ENCODE data around the gene TCF7L2.

The TCF7L2 gene

GRCh38 chr10:112963835-112964234 is 13.8 kb downstream of the TCF7L2 start:
- in situ Hi-C loops (cut with HindIII; ENCODE audit: low sequenced_read_pairs), result no loop called here

GRCh38 chr10:112964482-112964881 is 14.4 kb downstream of the TCF7L2 start:
- in situ Hi-C loops (cut with HindIII; ENCODE audit: low sequenced_read_pairs), result no loop called here

GRCh38 chr10:112966194-112966855 is 16.3 kb downstream of the TCF7L2 start:
- in situ Hi-C loops (cut with HindIII; ENCODE audit: low sequenced_read_pairs), result no loop called here

- in situ Hi-C loops (cut with HindIII; ENCODE audit: low sequenced_read_pairs), result no loop called here
Observed at GRCh38 chr10:112967200-112967599, 17.2 kb downstream of the TCF7L2 start.

DNA sequence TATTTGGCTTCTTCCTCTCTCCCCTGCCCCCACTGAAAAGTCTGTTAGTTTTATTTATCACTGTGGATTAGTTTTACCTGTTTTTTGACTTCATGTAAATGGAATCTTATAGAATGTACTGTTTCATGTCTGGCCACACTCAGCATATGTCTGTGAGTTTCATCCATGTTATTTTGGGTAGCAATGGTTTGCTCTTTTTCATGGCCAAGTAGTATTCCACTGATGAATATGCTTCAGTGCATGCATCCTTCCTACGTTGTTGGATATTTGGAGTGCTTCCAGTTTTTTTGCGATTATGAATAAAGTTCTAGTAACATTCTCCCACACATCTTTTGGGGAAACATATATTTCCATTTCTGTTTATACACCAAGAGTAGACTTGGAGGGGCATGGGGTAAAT is 19.1 kb downstream of the TCF7L2 start:
- in situ Hi-C loops (cut with HindIII; ENCODE audit: low sequenced_read_pairs), result no loop called here

GRCh38 chr10:112969542-112969941 is 19.5 kb downstream of the TCF7L2 start:
- in situ Hi-C loops (cut with HindIII; ENCODE audit: low sequenced_read_pairs), result no loop called here

- in situ Hi-C loops (cut with HindIII; ENCODE audit: low sequenced_read_pairs), result no loop called here
Observed at GRCh38 chr10:112970021-112970420, 20.0 kb downstream of the TCF7L2 start.

DNA sequence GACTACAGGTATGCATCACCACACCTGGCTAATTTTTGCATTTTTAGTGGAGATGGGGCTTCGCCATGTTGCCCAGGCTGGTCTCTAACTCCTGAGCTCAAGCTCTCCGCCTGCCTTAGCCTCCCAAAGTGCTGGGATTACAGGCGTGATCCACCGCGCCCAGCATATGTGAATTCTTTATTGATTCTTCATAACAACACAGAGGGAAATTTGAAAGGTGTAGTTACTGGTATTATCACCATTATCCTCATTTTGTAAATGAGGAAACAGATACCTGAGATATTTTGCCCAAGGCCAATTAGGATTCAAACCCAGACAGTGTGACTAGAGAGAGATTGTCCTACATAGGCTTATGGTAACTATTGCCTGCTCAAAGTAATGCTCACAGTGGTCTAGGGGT is 22.6 kb downstream of the TCF7L2 start:
- in situ Hi-C loops (cut with HindIII; ENCODE audit: low sequenced_read_pairs), result no loop called here

GRCh38 chr10:112973046-112973445 is 23.0 kb downstream of the TCF7L2 start:
- in situ Hi-C loops (cut with HindIII; ENCODE audit: low sequenced_read_pairs), result no loop called here

- in situ Hi-C loops (cut with HindIII; ENCODE audit: low sequenced_read_pairs), result no loop called here
Observed at GRCh38 chr10:112973805-112974204, 23.8 kb downstream of the TCF7L2 start.

DNA sequence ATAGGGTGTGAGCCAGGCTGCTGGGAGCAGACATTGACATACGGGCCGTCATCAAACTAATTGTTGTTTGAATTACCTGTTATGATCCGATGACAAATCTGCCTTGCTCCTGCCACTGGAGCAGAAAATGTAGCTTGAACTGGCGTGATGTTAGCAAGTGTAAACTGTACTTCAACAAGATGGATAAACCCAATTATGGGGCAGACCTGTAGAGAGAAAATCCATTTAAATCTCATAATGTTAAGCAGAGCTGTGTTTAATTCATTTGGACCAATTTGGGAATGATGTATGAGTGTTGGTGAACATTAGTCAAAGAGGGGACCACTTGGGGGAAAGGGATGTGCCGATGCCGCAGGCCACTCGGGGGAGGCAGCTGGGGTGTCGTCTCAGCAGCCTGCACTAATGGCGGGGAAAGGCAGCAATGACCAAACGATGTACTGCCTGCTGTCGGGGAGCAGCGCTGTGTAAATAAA is 27.4 kb downstream of the TCF7L2 start:
- in situ Hi-C loops (cut with HindIII; ENCODE audit: low sequenced_read_pairs), result no loop called here

DNA sequence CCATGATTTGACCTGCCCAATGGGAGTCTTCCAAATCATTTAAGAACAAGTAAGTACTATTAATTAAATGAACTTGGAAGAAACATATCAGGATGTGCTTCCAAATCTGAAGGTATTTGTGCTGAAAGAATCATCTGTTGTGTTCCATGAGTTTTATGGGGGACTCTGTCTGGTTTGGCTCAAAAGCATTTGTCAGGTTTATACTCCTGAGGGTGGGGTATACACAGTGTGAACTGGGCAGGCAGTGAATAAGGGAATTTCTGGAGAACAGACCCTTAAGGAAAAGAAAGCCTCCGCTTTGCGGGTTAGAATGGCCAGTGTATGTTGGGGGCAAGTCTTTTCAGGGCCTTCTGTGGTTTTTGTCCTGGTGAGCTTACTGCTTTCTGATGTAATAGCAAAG is 29.9 kb downstream of the TCF7L2 start:
- in situ Hi-C loops (cut with HindIII; ENCODE audit: low sequenced_read_pairs), result no loop called here

GRCh38 chr10:112980937-112981336 is 30.9 kb downstream of the TCF7L2 start:
- in situ Hi-C loops (cut with HindIII; ENCODE audit: low sequenced_read_pairs), result no loop called here

DNA sequence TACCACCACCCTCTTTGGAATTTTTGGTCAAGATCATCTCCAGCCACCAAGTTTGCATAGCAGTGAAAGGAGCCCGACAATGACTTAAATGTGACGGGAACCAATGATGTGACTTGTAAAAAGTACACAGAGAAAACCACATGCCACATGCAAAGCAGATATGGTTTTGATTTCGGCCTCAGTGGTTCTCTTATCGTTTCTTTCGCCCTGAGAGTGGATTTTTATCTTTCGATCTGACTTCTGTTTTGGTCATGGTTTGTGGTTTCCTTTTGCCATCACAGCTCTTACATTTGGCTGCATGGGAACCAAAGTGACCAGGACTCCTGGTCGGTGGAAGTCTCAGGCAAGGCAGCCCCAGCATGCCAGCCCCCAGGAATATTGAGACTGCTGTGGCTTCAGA is 31.5 kb downstream of the TCF7L2 start:
- in situ Hi-C loops (cut with HindIII; ENCODE audit: low sequenced_read_pairs), result no loop called here

- in situ Hi-C loops (cut with HindIII; ENCODE audit: low sequenced_read_pairs), result no loop called here
Observed at GRCh38 chr10:112983444-112984056, 33.5 kb downstream of the TCF7L2 start.

GRCh38 chr10:112984756-112985155 is 34.7 kb downstream of the TCF7L2 start:
- in situ Hi-C loops (cut with HindIII; ENCODE audit: low sequenced_read_pairs), result no loop called here

DNA sequence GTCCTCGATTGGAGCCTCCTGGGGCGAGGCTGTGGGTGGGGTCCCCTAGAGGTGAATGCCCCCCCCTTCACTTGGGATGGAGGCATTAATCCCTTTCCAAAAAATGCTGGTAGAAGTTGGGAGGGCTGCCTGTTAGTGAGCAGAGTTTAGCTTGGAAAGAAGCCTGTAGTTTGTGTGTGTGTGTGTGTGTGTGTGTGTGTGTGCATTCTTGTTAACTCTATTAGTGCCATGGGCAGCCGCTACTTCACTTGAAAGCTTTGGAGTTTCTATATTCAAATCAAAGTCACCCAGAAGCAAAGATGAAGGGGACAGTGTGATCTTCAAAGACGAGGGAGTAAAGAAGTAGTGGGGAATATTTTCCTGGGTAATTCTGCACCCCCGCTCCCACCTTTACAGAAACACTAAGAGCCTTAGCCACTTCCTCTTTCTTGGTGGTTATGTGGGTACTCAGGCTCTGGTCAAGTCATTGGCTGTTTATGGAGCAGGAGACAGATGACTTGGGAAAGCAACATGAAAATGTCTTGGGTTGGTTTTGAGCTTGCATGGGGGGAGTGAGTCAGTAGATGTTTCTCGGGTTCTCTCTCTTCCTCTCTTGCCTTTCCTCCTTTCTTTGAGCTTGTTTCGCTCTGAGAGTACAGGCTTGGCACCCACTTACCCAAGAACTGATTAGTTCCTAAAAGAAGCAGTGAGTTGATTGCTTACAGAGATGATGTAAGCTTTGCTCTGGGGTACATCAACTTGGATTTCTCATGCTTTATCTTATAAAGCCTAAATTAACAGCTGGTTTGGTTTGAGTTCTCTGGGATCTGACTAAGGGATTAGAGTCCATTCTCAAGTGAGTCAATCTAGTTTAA is 35.9 kb downstream of the TCF7L2 start:
- in situ Hi-C loops (cut with HindIII; ENCODE audit: low sequenced_read_pairs), result no loop called here

GRCh38 chr10:112986544-112987190 is 36.6 kb downstream of the TCF7L2 start:
- in situ Hi-C loops (cut with HindIII; ENCODE audit: low sequenced_read_pairs), result no loop called here

DNA sequence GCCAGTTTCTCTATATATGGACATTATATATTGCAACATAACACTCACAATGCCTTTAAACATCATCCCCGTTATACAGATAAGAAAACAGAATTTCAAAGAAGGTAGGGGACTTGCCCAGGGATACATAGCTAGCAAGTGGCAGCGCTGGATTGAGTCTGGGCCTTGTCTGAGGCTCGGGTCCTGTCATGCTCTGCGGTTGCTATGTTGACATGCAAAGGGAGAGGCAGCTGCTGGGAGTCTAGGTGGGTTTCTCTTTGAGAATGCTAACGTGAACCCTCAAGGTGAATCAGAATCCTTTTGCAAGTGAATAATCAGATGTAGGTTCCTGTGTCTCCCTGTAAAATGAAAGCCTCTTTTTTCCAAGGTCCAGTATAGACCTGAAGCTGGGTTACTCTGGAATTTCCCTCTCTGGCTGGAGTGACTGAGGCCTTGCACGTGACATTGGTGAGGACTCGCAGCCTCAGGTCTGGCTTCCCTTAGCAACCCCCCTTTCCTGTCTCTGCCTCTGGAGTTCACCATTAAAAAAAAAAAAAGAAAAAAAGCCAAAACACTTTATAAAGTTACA is 38.9 kb downstream of the TCF7L2 start:
- in situ Hi-C loops (cut with HindIII; ENCODE audit: low sequenced_read_pairs), result no loop called here

GRCh38 chr10:112989826-112990225 is 39.8 kb downstream of the TCF7L2 start:
- in situ Hi-C loops (cut with HindIII; ENCODE audit: low sequenced_read_pairs), result no loop called here

DNA sequence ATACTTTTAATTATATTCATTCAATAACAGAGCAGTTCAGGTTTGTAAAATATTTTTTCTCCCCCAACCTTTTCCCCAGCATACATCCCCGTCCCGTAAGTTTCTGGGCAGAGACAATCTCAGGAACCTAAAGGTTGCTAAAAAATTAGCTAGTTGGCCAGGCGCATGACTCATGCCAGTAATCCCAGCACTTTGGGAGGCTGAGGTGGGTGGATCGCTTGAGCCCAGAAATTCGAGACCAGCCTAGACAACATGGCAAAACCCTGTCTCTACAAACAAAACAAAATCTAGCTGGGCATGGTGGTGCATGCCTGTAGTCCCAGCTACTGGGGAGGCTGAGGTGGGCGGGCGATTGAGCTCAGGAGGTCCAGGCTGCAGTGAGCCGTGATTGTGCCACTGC is 40.2 kb downstream of the TCF7L2 start:
- in situ Hi-C loops (cut with HindIII; ENCODE audit: low sequenced_read_pairs), result no loop called here
